Gastroesophageal sphincter (tissue), 4 donors: ENCODE data around the gene SEC31B. TPM values are rescaled to one million over a fixed set of nuclear protein-coding genes. Genes with fewer than 3 reads are reported as not detected.

ENCODE experiments used
- ATAC-seq: fragments of 150-250 bp; one replicate; pipeline ENCODE4 v1.9.1; 2016; ENCODE audit warnings: mild to moderate bottlenecking, moderate library complexity
- H3K27ac ChIP-seq, 4 donors: fragments of 200-600 bp; sonication (generic) in 3 of 4; 1 replicate in 3 of 4; 2 replicates in 1 of 4; pipeline ENCODE4 v1.5.1; 2016 to 2019
- H3K27me3 ChIP-seq: fragments of 200-600 bp; sonication (generic); one replicate; pipeline ENCODE4 v1.5.1; 2019
- H3K36me3 ChIP-seq, 2 donors: fragments of 200-600 bp; sonication (generic); one replicate each; pipeline ENCODE4 v1.5.1; 2019; ENCODE audit warnings: control low read depth in 1 of 2
- H3K4me1 ChIP-seq, 3 donors: fragments of 200-600 bp; sonication (generic); 1 replicate in 2 of 3; 2 replicates in 1 of 3; pipeline ENCODE4 v1.5.1; 2016 to 2019; ENCODE audit warnings: control low read depth in 2 of 3
- H3K4me3 ChIP-seq, 2 donors: fragments of 200-600 bp; sonication (generic); one replicate each; pipeline ENCODE4 v1.5.1; 2019; ENCODE audit warnings: mild to moderate bottlenecking in 1 of 2, moderate library complexity in 1 of 2
- H3K9me3 ChIP-seq, 3 donors: fragments of 200-600 bp; sonication (generic); one replicate each; pipeline ENCODE4 v1.5.1; 2017 to 2019; ENCODE audit warnings: control low read depth in 2 of 3
- EP300 ChIP-seq: sonication (generic); formaldehyde crosslinking; IDR thresholded peaks from one replicate; pipeline ENCODE4 v1.6.1; 2017; ENCODE audit warnings: antibody characterized with exemption, mild to moderate bottlenecking
- POLR2A ChIP-seq, 2 donors: fragments of 450-650 bp; IDR thresholded peaks; one replicate each; pipeline ENCODE4 v1.6.1; 2017; ENCODE audit warnings: antibody characterized with exemption in 2 of 2, mild to moderate bottlenecking in 2 of 2, moderate library complexity in 1 of 2
- POLR2AphosphoS5 ChIP-seq: sonication (generic); formaldehyde crosslinking; IDR thresholded peaks from one replicate; pipeline ENCODE4 v1.6.1; 2017; ENCODE audit warnings: antibody characterized with exemption
- WGBS, 2 donors: methylation state at CpG; one replicate each; pipeline ENCODE4 v1.1.5; 2018; ENCODE audit warnings: low coverage in 1 of 2; 5-methylcytosine and 5-hydroxymethylcytosine counted together
- total RNA-seq, 4 donors: library from RNA; depleted of rRNA; stranded (reverse); fragments of >200 nt; gene quantifications; one replicate each; pipeline ENCODE4 v1.1.0, GENCODE V29; 2016
- TF ChIP-seq, protein P1 (sequence below), 4 experiments: fragments of 200-600 bp in 2 of 4; fragments of 450-650 bp in 2 of 4; sonication (generic) in 1 of 4; IDR thresholded peaks; one replicate each; pipeline ENCODE4 v1.5.1; 2017 to 2019; ENCODE audit warnings: antibody characterized with exemption in 4 of 4, mild to moderate bottlenecking in 2 of 4, moderate library complexity in 2 of 4

Gene SEC31B
- total RNA-seq, 4 donors from 2014 or later, result 1.1 to 10.7 (median 6.3) TPM

DNA sequence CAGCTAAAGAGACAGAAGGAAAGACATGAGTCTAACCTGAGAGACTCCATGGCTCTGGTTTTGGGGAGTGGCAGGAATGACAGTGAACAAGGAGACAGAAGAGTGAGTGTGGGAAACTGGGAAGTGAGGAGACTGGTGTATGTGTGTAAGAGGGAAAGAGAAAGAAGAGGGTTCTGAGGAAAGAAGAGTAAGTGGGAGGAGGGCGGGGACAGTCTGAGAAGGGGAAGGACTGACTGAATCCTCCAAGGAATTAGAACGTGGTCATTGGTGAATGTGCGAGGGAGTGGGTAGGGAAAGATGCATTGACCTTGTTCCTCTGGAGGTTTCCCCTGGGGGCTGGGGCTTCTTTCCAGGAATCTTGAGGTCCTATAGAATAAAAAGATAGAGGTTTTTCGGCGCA is 30.3 kb downstream of the SEC31B start:
- Histone ChIP-seq H3K4me1 (no peaks in the 10 kb centered on the region), H3K9me3 (no peaks in the 10 kb centered on the region), H3K4me3 (no peak overlapping the region), H3K27me3 (no peaks in the 10 kb centered on the region), H3K27ac (no peak overlapping the region), H3K36me3 (peaks cover 0 to 97% of the 10 kb centered on the region in 2 donors)
- TF ChIP-seq, protein P1, sequence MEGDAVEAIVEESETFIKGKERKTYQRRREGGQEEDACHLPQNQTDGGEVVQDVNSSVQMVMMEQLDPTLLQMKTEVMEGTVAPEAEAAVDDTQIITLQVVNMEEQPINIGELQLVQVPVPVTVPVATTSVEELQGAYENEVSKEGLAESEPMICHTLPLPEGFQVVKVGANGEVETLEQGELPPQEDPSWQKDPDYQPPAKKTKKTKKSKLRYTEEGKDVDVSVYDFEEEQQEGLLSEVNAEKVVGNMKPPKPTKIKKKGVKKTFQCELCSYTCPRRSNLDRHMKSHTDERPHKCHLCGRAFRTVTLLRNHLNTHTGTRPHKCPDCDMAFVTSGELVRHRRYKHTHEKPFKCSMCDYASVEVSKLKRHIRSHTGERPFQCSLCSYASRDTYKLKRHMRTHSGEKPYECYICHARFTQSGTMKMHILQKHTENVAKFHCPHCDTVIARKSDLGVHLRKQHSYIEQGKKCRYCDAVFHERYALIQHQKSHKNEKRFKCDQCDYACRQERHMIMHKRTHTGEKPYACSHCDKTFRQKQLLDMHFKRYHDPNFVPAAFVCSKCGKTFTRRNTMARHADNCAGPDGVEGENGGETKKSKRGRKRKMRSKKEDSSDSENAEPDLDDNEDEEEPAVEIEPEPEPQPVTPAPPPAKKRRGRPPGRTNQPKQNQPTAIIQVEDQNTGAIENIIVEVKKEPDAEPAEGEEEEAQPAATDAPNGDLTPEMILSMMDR (IDR thresholded peaks at IDR 0.05), result no peak
- TF ChIP-seq EP300 (no peak), POLR2AphosphoS5 (no peak), POLR2A (IDR thresholded peaks at IDR 0.05) (no peak)
- WGBS, 2 donors, result 71 to 79% methylated on average over 2 to 5 of the region's 5 CpGs
- ATAC-seq, result no peak

DNA sequence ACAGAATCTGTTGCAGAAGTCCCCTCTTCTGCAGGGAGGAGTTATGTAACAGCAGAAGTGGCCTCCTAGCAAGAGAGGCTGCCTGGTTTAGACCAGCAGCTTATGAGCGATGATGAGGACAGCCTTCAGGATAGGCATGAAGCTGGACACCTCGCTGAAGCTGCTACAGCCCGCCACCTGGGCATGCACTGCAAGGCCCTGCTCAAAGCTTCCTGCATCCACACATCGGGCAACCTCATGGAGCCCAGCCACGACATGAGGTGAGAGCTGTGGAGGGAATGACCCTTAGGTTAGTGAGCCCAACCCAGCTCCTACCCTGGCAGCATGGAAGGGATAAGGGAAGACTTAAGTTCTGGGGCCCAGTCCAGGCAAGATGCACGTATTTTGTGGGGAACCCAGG is 32.1 kb downstream of the SEC31B start:
- WGBS, 2 donors, result 100% methylated on average over 1 of the region's 6 CpGs; no CpG with 5 or more reads in 1 of the 2 donors
- no peaks in the 10 kb centered on the region for H3K27me3 ChIP-seq
- H3K4me1 ChIP-seq, result peaks cover 0 to 7% (median 0%) of the 10 kb centered on the region in 3 donors
- H3K36me3 ChIP-seq, result peaks cover 0 to 78% of the 10 kb centered on the region in 2 donors
- no peak overlapping the region for H3K27ac ChIP-seq
- no peak for TF ChIP-seq POLR2AphosphoS5
- TF ChIP-seq POLR2A (IDR thresholded peaks at IDR 0.05), result no peak
- TF ChIP-seq EP300, result no peak
- TF ChIP-seq, protein P1 (IDR thresholded peaks at IDR 0.05), result no peak
- no peaks in the 10 kb centered on the region for H3K9me3 ChIP-seq
- no peak overlapping the region for H3K4me3 ChIP-seq
- no peak for ATAC-seq

DNA sequence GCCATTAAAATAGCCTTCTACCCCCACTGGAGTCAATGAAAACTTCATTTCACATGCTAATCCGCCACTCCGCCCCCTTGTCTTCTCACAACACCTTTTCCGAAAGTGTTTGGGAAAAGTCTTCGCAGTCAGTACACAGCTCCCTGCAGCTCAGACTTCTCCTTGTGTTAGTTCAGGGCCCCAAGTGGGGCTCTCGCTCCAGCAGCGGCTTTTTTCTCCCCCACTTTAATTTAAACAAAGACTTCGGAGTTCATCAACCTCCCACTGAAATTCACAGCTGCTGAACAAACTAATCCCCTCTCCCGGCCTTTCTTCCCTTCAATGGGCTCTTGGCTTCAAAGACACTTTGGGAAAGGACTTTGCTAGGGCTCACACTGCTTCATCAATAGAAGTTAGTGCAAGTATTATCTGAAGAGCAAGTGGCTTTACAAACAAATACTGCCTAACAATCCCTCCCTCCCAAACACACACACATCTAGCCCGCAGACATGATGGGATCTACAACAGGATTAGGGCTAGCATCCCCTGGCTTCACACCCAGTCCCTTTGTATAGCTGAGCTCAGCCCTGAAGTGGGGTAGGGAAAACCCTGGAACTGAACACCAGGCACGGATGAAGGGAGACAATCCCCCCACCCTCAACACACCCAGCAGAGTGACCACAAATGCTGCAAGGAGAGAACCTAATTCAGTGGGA is 33.7 kb downstream of the SEC31B start:
- Histone ChIP-seq H3K4me1 (peaks cover 0 to 22% (median 6%) of the 10 kb centered on the region in 3 donors), H3K36me3 (peaks cover 0 to 63% of the 10 kb centered on the region in 2 donors), H3K27me3 (peaks cover 6% of the 10 kb centered on the region), H3K9me3 (no peaks in the 10 kb centered on the region), H3K4me3 (no peak overlapping the region), H3K27ac (no peak overlapping the region)
- no peak for ATAC-seq
- 74 to 88% methylated on average over 3 to 7 of the region's 10 CpGs for WGBS, 2 donors
- TF ChIP-seq, protein P1 (IDR thresholded peaks at IDR 0.05), result no peak
- no peak for TF ChIP-seq POLR2A (IDR thresholded peaks at IDR 0.05)

DNA sequence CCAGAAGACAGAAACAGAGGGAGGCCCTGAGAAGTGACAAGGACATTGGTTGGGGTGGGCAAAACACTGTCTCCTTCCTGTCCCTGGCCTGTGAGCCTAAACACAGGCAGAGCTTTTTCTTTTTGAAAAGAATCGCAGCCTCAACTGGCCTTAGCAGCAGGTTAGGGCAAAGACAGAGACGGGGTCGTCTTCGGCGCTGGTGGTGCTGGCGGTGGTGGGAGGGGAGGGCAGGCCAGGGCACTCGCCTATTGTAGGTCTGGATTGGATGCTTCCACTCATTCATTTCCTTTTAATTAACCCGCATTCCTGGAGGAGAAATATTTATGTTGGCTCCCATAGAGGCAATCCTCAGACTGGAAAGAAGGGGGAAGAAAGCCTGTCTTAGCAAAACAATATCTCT is 34.3 kb downstream of the SEC31B start:
- Histone ChIP-seq H3K9me3 (no peaks in the 10 kb centered on the region), H3K4me1 (peaks cover 0 to 22% (median 6%) of the 10 kb centered on the region in 3 donors), H3K27me3 (peaks cover 11% of the 10 kb centered on the region), H3K4me3 (no peak overlapping the region), H3K36me3 (peaks cover 0 to 57% of the 10 kb centered on the region in 2 donors), H3K27ac (no peak overlapping the region)
- TF ChIP-seq POLR2A (IDR thresholded peaks at IDR 0.05) (no peak), POLR2AphosphoS5 (no peak), EP300 (no peak)
- TF ChIP-seq, protein P1 (IDR thresholded peaks at IDR 0.05), result no peak
- ATAC-seq, result no peak
- 60% methylated on average over 4 of the region's 8 CpGs; no CpG with 5 or more reads in 1 of the 2 donors for WGBS, 2 donors
